Glomerular endothelial cell (primary cell): ENCODE data around the gene CASS4. TPM values are rescaled to one million over a fixed set of nuclear protein-coding genes. Genes with fewer than 3 reads are reported as not detected.
"Not testable (repeated sequence)": the region's sequence is repeated elsewhere in the genome, so short reads cannot be mapped to it uniquely, and the experiment has no call there.

ENCODE experiments used
- DNase-seq: peaks from one replicate; pipeline ENCODE4 v3.0.0-alpha.2; 2011; ENCODE audit warnings: low read depth, low spot score; ENCODE audit errors: extremely low read depth
- total RNA-seq: library from RNA; depleted of rRNA; stranded (reverse); fragments of >200 nt; gene quantifications from 2 replicates; pipeline ENCODE4 v1.2.3, GENCODE V29; 2015

The CASS4 gene
- total RNA-seq, 1 donor from 2014 or later, result not detected

DNA sequence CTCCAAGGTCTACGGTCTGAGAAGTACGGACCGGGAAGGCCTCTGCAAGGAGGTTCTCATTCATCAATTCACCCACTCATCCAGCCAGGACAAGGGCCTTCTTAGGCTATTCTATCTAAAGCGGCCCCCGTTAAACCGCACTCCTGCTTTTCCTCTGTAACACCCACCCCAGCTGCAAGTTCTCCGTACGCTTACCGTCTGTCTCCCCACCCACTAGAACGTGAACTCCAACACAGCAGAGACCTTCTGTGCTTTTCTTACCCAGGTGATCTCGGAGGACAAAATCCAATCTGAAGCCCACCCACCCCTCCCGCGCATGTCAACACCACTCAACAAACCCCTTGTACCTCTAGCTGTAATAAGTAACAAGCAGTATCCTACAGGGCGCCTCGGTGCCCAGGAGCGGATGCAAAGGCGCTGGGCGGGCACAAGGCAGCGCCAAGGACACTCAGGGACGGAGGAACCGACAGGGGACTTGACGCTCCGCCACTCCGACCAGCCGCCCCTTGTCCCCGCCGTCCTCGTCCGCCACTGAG lies 20.4 kb upstream of the CASS4 start:
- no peak for DNase-seq

DNA sequence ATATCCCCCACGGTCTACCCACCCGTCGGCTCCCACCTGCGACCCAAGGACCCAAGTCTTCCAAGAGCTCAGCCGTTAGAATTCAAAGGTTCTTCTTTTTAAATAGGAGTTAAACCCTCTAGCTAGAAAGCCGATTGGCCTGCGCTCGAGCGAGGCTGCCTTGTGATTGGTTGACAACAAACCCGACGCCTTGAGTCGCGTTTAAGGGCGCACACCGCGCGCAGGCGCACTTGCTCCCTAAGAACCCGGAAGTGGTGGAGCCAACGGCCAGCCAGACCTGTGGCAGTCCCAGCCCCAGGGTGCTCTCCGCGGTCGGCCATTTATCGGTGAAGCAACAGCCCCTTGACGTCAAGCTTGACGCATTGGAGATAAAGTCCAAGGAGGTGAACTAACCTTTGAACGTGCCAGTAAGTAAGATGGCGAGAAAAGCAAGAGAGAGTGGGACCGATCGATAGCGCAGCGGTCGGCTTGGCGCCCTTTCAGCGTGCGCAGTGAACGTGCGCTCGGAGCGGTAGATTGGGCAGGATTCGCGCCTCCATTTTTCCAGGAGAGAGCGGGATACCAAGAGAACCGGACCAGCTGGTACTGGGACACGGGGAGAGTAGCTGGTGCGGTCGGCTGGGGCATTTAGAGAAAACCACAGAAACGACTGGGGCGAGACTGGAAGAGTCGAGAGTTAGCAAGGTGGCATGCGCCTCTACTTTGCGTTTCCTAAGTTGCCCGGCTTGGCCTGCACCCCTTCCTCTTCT lies 19.8 kb upstream of the CASS4 start, which contains the start of the genes AURKA and CSTF1:
Gene AURKA (minus strand): TSS at position 84 of the 749 bp plus-strand sequence. CDS start 4,018 bp downstream, outside the sequence.
Gene CSTF1 (plus strand): TSS at position 514 of the 749 bp plus-strand sequence. CDS start 2,908 bp downstream, outside the sequence.
- peak; percentile 99 for DNase-seq

GRCh38 chr20:56392881-56393482 lies 19.1 kb upstream of the CASS4 start:
- no peak for DNase-seq

GRCh38 chr20:56393653-56394052 lies 18.4 kb upstream of the CASS4 start:
- no peak for DNase-seq

- DNase-seq, result no peak
Observed at GRCh38 chr20:56395166-56395565, 16.9 kb upstream of the CASS4 start.

DNA sequence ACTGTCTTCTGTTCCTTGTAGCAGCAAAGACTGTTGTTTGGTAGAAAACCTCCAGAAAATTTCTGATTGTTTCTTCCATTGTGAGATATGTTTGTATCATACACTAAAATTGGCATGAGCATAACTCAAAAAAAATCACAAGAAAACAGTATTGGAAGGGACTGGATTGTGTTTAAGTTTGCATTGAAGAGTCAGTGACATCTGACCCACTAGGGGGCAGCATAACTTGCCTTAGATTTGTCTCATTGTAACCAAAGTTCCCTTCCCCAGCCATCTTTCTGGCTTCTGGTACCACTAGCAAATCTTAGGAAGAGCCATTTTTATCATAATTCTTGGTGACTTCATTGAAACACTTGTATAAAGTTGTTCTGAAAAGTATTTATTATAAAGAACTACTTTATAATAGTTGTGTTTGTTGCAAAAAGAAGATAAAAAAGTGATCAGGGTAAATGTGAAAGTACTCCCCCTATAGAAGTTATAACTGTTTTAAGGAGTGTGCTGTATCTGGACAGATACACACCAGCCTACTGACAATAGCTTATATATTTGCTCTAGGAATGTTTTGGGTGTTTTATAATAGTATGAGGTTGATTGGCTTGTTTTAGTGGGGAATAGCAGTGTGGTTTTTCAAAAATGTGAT lies 11.9 kb upstream of the CASS4 start:
- peak; percentile 68 for DNase-seq

- no peak for DNase-seq
Observed at GRCh38 chr20:56403465-56403864, 8.6 kb upstream of the CASS4 start.

- not testable (repeated sequence) for DNase-seq
Observed at GRCh38 chr20:56405356-56405755, 6.7 kb upstream of the CASS4 start.

DNA sequence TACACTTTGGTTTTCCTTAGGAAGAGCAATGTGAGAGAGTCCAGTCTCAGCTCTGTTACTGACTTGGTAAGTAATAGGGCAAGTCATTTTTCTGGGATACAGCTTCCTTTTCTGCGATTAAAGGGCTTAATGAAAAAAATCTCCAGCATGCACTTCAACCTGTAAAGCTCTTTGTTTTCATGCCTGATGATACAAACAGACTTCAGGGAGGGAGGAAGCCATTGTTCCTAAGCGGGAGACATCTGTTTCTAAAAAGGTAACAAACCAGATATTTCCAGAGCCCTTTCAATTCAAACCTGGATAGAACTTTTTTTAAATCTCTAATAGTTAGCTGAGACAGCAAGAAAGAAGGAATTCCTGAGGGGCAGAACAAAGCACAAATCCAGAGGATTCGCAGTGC lies 5.2 kb upstream of the CASS4 start:
- DNase-seq, result no peak

GRCh38 chr20:56409521-56409920 lies 2.5 kb upstream of the CASS4 start:
- no peak for DNase-seq

DNA sequence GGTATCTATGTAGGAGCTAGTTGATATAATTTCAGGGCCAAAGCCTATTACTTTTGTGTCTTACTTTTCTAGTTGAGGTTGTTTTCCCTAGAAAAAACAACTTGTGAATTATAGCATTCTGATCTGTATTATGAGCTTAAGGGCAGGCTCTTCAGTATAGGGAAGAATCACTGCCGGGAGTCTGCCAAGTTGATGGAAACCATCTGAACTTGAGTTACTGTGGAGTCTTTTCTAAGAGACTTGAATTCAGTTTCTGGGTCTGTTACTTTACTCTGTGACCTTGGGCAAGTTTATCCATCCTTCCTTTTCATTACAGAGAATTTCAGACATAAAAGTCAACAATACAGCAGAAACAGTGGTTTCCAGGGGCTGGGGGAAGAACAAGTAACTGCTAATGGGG lies 2.1 kb upstream of the CASS4 start:
- no peak for DNase-seq

DNA sequence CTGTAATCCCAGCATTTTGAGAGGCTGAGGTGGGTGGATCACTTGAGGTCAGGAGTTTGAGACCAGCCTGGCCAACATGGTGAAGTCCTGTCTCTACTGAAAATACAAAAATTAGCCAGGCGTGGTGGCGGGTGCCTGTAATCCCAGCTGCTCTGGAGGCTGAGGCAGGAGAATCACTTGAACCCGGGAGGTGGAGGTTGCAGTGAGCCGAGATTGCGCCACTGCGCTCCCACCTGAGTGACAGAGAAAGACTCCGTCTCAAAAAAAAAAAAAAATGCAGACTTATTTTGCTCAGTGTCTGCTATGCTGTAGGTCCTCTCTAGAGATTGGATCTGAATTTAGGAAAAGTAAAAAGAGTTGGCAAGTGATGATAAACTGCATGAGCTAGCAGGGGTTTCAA lies 773 bp upstream of the CASS4 start:
- DNase-seq, result not testable (repeated sequence)

DNA sequence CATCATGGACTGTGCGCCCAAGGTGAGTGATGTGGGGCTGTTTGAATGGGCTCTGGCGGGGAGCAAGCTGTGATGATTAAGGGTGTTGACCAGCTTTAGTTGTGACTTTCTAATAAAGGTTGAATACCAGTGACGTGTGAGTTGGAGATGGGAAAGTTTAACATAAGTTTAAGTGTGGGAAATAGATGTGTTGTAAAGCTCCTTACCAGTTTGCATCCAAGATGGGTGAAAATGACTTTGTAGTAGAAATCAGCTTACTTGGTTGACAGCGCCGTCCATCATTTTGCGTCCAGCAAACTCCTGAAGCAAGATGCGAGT lies 372 bp downstream of the CASS4 start:
- no peak for DNase-seq

DNA sequence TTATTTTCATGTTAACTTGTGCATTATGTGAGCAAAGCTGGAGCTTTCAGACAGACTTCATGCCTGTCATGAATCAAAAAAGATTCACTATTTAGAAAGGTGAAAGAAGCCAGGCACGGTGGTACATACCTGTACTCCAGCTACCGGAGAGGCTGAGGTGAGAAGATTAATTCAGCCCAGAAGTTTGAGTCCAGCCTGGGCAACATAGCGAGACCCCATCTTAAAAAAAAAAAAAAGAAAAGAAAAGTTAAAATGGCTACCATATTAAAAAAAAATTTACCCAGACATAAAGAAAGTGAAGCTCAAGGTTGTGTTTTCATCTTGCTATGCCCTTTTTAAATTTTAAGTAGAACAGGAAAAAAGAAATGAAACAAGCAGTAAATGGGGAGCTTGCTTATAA lies 889 bp downstream of the CASS4 start:
- no peak for DNase-seq

DNA sequence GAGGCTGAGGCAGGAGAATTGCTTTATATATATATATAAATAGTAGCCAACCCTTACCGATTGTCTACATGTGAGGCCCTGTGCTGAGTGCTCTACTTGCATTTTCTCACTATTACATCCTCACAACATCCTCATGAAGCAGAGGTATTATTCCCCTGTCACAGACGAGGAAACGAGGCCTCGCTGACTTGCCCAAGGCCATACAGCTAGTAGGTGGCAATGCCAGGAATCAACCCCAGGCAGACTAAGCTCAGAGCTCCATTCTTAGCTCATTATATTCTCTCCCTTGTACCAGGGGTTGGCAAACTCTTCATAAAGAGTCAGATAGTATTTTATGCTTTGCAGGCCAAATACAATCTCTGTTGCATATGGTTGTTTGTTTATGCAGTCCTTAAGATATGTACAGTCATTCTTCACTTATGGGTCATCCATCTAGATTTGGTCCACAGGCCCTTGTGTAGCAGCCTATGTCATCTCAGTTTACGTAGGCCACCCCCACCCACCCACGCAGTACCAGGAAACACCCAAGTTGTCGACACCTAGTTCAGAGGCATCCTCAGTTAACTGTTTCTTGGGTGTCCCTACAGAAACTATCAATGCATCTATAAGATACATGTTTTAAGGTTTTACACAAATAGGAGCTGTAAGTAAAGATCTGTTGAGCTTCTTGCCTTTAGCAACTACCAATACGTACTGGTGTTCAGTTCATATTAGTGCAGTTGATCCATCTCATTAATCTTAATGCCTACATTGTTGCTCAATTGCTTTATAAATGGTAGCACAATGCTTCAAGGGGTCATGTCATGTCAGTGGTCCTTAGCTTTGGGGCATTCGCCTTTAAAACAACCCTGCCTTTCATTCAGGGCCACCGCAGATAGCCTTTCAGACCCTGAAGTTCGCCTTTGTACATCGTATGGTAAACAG lies 3.0 kb downstream of the CASS4 start:
- DNase-seq, result no peak

DNA sequence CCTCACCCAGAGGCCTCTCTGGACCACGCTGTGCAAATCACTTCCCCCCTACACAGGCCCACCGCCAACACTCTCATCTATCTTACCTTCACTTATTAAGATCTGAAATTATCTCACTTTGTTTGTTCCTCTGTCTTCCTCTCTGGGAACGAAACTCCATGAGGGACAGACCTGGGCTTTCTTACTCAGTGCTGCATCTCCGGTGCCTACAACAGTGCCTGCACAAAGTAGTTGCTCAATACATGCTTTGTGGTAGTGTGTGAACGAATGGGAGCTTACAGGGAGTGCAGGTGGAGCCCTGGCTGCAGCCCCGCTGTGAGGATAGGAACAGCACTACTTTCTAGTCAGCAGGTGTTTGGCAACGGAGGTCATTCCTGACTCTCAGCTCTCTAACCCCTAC lies 5.3 kb downstream of the CASS4 start:
- DNase-seq, result no peak

- DNase-seq, result no peak
Observed at GRCh38 chr20:56417911-56418310, 5.9 kb downstream of the CASS4 start.

- DNase-seq, result no peak
Observed at GRCh38 chr20:56418385-56418861, 6.4 kb downstream of the CASS4 start.

GRCh38 chr20:56420028-56420427 lies 8.0 kb downstream of the CASS4 start:
- no peak for DNase-seq

DNA sequence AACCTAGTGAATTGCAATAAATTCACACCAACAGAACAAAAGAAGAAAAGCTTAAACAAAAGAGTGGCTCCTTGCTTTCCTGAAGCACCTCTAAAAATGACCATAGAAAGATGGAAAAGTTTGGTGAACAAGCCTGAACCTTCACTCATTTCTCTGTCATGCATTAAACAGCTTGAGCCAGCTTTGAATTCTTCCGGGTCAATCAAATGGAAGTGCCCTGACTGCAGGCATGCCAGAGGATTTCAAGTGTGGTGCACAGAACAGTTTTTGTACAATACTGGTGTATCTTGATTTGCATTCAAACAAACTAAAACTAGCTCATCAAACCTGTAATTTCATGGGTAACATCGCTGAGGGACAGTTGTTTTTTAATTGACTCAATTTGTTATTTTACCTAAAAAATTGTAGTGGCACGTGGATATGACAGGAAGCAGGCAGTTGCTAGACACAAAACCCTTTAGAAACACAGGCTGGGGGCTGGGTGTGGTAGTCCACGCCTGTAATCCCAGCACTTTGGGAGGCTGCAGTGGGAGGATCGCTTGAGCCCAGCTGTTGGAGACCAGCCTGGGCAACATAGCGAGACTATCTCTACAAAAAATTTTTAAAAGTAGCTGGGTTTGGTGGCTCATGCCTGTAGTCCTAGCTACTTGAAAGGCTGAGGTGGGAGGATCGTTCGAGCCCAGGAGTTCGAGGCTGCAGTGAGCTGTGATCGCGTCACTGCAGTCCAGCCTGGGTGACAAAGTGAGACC lies 9.1 kb downstream of the CASS4 start:
- no peak for DNase-seq
